ENCODE data around the gene SDF4. TPM values are rescaled to one million over a fixed set of nuclear protein-coding genes. Genes with fewer than 3 reads are reported as not detected.

Gene SDF4
- total and polyA plus RNA-seq, 2 of the 8 experiments (the other 6 are each of a cell fraction or from before 2014, with no cell fraction given) = 45.5 to 75.6 TPM

- Histone ChIP-seq H4K8ac (ENCODE audit: extremely low read depth, insufficient read depth, low read length) (no peak overlapping the region), H3K18ac (ENCODE audit: extremely low read depth, low read length) (no peak overlapping the region), H2BK120ac (replicated peaks; ENCODE audit: low read depth, low read length) (no peak overlapping the region), H3K79me2 (ENCODE audit: control insufficient read depth in 1 of 2, insufficient read depth in 2 of 2, low read length in 2 of 2) (no peaks in the 10 kb centered on the region), H4K20me1 (replicated peaks in 1 of 2; ENCODE audit: control insufficient read depth in 1 of 2, insufficient read depth in 2 of 2, low read length in 2 of 2) (peaks cover 0 to 3% of the 10 kb centered on the region in 2 experiments), H2BK15ac (ENCODE audit: low read length) (no peak overlapping the region), H3K23ac (ENCODE audit: insufficient read length) (no peak overlapping the region), H3K36me3 (ENCODE audit: control insufficient read depth in 2 of 4, insufficient read depth in 4 of 4, low read length in 3 of 4) (no peaks in the 10 kb centered on the region), H3K23me2 (ENCODE audit: low read depth, low read length) (no peaks in the 10 kb centered on the region), H3K4ac (replicated peaks; ENCODE audit: insufficient read length, low read depth, low read length) (no peak overlapping the region), H3K4me1 (replicated peaks in 1 of 4; ENCODE audit: control insufficient read depth in 3 of 4, insufficient read depth in 4 of 4, low read length in 3 of 4) (no peaks in the 10 kb centered on the region; a peak in 1 of 7 replicates), H2BK12ac (ENCODE audit: low read depth, low read length) (no peak overlapping the region), H4K91ac (replicated peaks; ENCODE audit: insufficient read length, low read length) (no peak overlapping the region), H3K4me2 (ENCODE audit: insufficient read depth in 1 of 2, low read depth in 2 of 2, low read length in 2 of 2) (no peak overlapping the region), H2BK20ac (ENCODE audit: low read length) (no peak overlapping the region), H2AK5ac (ENCODE audit: low read depth, low read length) (no peak overlapping the region), H3K56ac (replicated peaks; ENCODE audit: insufficient read length, low read depth, low read length) (no peak overlapping the region), H4K5ac (ENCODE audit: insufficient read length, low read depth, low read length) (no peak overlapping the region), H3K4me3 (ENCODE audit: extremely low read depth in 1 of 4, insufficient read depth in 2 of 4, low read depth in 3 of 4, low read length in 4 of 4) (no peak overlapping the region), H3K79me1 (ENCODE audit: low read depth, low read length) (no peaks in the 10 kb centered on the region), H3K27me3 (replicated peaks in 1 of 4; ENCODE audit: control insufficient read depth in 3 of 4, extremely low read depth in 1 of 4, insufficient read depth in 3 of 4, low read length in 3 of 4) (no peaks in the 10 kb centered on the region), H3K9ac (replicated peaks in 1 of 4; ENCODE audit: extremely low read depth in 1 of 4, low read depth in 3 of 4, low read length in 3 of 4) (no peak overlapping the region), H3K27ac (ENCODE audit: low read depth, low read length) (no peak overlapping the region), H2BK5ac (ENCODE audit: low read depth, low read length) (no peak overlapping the region), H2AFZ (ENCODE audit: low read length) (no peak overlapping the region), H3K14ac (ENCODE audit: insufficient read length) (no peak overlapping the region), H3K9me3 (ENCODE audit: insufficient read depth in 2 of 2, low read depth in 1 of 2, low read length in 1 of 2) (peaks cover 5 to 16% of the 10 kb centered on the region in 2 experiments; a peak in 3 of 4 replicates)
- CTCF ChIA-PET (ENCODE audit: partially characterized antibody) = interaction anchor here (0.6 to 1.6 kb wide), 7 partner anchors 10 to 76 kb away, joined by 3 to 5 read pairs (median 4); partner anchors contain the start of gene TTLL10
- FAIRE-seq (no peak), DNase-seq (ENCODE audit: low read depth in 1 of 2, low spot score in 2 of 2) (no peak)
- TF ChIP-seq KDM4A (IDR thresholded peaks at IDR 0.05; ENCODE audit: low read depth, low read length, severe bottlenecking) (no peak), SAP30 (IDR thresholded peaks at IDR 0.05; ENCODE audit: insufficient read depth, insufficient replicate concordance, low read length) (no peak), POU5F1 (IDR thresholded peaks at IDR 0.05; ENCODE audit: low read depth, low read length) (no peak), SP1 (IDR thresholded peaks at IDR 0.05; ENCODE audit: low read depth, low read length) (no peak), YY1 (IDR thresholded peaks at IDR 0.05; ENCODE audit: low read depth, low read length) (no peak), KDM1A (IDR thresholded peaks at IDR 0.05; ENCODE audit: borderline replicate concordance, low read length) (no peak), SIN3A (conservative IDR thresholded peaks at IDR 0.05 in 1 of 2, IDR thresholded peaks at IDR 0.05 in 1 of 2; ENCODE audit: low read depth in 1 of 2, low read length in 2 of 2) (no peak), SUZ12 (IDR thresholded peaks at IDR 0.05; ENCODE audit: low read length) (no peak), RFX5 (IDR thresholded peaks at IDR 0.05; ENCODE audit: borderline replicate concordance, low read depth, low read length) (no peak), RNF2 (IDR thresholded peaks at IDR 0.05; ENCODE audit: borderline replicate concordance, low read depth, low read length, missing control alignments, poor library complexity, severe bottlenecking) (no peak), SP4 (IDR thresholded peaks at IDR 0.05; ENCODE audit: low read length) (no peak), TCF12 (IDR thresholded peaks at IDR 0.05; ENCODE audit: low read depth, low read length) (no peak), TBP (IDR thresholded peaks at IDR 0.05; ENCODE audit: low read depth, low read length) (no peak), CREB1 (IDR thresholded peaks at IDR 0.05) (no peak), RAD21 (IDR thresholded peaks at IDR 0.05 in 1 of 2, conservative IDR thresholded peaks at IDR 0.05 in 1 of 2; ENCODE audit: low read depth in 2 of 2, low read length in 2 of 2) (no peak)
- POLR2A ChIA-PET (ENCODE audit: partially characterized antibody) = no interaction called here
Observed at GRCh38 chr1:1187938-1188337, 43.9 kb downstream of the SDF4 start.

All from H1 (cell line).